ENCODE results near the gene SORCS2. TPM values are rescaled to one million over a fixed set of nuclear protein-coding genes. Genes with fewer than 3 reads are reported as not detected.

The SORCS2 gene
- total RNA-seq, 1 donor from 2014 or later: 9.6 TPM

DNA sequence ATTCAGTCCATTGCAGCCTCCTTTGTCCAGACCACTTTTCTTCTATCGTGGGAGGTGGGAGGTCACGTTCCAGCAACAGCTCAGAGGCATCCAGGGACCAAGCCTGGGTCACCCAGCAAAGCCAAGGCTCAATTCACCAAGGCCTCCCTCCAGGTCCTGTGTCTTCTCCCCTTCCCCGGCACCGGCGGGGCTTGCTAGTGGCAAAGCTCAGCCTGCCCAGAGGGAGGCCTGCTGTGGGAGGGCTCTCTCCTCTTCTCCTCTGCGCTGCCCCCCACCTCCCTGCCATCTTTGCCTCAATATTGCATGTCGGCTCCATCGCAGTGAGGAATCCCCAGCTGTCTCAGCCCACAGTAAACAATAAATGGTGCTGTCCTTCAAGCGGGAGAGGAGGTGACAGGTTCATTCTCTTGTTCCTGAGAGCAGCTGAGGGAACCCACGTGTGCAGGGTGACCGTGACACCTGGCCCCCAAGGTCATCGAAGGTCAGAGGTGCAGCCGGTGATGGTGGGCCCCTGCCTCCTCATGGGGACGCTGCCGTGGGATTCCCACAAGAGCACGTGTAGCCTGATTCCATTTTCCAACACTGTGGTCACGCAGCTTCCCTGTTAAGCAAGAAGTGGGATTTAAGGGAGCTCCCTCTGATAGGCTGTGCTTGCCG, 353.9 kb downstream of the SORCS2 start:
- DNase-seq (ENCODE audit: low spot score): no peak

DNA sequence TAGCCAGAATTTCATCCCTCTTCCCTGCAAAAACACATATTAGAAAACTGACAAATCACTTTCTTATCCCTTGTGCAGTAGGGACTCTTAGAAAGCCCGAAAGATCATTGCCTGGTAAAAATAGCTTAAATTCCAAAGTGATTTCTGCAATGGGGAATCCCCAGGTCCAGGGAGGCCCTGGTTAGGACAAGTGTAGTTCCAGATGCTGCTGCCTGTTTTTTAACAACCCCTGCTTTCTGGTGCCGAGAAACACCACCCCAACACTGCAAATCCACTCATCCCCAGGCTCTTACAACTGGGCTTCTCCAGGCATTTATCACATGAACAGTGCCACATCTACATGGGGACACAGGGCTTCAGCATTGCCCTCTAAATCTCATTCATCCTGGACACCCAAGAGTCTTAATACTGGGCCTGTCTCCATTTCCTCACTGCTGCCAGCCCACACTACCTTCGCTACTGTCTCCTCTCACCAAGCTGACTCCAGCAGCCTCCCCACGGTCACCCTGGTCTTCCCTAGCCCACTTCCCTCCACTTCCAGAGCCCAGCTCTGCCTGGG, 354.6 kb downstream of the SORCS2 start:
- DNase-seq (ENCODE audit: low spot score): peak; percentile 87

GRCh38 chr4:7547368-7548040, 355.2 kb downstream of the SORCS2 start:
- peak; percentile 68 for DNase-seq (ENCODE audit: low spot score)

DNA sequence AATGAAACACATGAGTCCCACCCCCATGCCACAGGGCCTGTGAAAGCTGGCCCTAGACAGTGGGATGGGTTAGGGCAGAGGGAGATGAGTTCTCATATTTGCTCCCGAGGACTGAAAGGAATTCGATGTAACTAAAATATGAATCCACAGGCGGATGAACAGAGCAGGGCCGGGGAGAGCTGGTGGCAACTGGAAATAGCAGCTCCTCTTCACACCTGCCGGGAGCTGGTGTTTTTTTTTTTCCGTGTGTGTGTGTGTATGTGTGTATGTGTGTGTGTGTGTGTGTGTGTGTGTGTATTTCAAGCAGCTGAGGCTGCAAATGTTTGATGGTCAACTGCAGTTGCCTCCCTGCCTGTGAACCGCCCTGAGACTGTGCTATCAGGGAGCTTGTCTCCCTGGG, 357.5 kb downstream of the SORCS2 start:
- no peak for DNase-seq (ENCODE audit: low spot score)

DNA sequence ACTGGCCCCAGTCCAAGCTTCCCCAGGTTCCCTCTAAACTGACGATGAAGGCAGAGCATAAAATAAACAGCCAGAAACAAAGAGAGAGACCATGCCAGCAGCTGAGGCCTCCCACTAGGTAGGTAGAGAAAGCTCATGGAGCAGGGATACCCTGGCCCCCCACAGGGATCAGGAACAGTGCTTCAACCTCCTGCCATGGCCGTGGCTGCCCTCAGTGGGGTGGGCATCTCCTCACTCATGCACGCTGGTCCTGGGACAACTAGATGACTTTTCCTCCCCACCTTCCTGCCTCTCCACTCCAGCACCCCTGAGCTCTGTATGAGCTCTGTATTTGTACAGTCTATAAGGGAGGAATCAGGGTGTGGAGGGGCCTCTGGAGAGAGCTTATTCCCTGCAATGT, 360.1 kb downstream of the SORCS2 start:
- no peak for DNase-seq (ENCODE audit: low spot score)

DNA sequence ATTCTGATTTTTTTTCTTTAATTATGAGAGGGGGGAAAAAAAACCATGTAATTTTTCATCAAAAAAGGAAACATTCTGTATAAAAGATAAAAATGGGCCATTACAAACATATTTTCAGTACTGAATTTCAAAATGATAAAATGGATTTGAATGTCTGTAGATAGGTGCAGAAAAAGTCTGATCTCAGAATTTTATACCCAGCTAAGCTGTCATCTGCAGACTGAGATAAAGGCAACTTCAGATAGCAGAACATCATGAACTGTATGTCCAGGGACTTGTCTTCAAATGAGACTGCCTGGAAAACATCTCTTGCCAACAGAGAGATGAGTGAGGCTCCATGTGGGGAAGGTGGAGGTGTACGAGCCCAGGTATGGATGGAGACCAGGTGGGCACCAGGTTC, 360.9 kb downstream of the SORCS2 start:
- no peak for DNase-seq (ENCODE audit: low spot score)

DNA sequence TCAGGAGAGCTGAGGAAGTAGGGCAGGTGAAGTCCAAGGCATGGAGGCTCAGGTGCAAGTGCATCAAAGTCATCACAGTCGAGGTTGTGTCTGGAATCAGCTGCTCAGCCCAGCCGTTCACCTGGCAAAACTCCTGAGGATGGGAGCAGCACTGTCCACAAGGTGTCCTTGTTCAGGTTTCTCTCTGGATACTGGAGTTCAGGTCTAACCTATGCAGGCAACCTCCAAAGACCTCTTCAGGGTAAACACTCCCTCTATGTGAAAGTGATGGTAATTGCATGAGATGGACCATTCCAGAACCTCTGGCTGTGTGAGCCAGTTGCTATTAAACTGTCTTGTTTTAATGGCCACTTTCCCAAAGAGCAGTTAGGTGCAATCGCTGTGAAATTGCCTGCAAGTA, 362.6 kb downstream of the SORCS2 start:
- DNase-seq (ENCODE audit: low spot score): no peak

GRCh38 chr4:7556558-7556957, 364.2 kb downstream of the SORCS2 start:
- no peak for DNase-seq (ENCODE audit: low spot score)

DNA sequence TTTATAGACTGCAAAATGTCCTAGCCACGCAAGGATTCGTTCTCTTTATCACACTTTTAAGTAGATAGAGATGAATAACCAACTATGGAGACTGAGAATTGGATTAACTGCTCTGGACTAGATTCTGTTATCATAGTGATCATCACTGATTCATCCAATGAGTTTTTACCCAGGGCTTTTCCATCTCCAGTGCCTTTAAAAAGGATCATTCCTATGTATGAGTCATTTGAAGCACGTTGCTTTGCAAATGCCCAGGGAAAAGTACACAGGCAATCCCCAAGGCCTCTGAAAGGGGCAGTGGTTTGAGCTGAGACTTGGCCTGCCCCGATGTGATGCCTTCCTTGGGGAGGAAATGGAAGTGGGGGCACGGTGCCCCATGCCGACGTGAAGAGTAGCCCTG, 365.1 kb downstream of the SORCS2 start:
- peak; percentile 91 for DNase-seq (ENCODE audit: low spot score)

GRCh38 chr4:7558436-7558835, 366.1 kb downstream of the SORCS2 start:
- DNase-seq (ENCODE audit: low spot score): no peak

DNA sequence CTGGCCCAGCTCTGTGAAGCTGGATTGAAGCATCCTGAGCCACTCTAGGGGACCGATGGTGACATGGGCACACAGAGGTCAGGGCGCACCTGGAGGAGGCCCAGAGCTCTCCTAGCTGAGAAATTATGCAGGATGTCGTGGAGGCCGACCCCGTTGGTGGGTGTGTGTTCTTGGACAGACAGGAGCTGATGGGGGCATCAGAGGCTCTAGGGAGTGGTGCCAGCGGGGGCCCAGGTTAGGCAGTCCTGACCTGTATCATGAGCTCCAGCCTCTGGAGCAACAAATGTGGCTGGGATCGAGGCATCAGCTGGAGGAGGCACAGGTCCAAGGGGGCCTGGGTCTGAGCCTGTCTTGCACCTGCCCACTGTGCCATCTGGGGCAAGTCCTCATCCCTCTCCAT, 367.0 kb downstream of the SORCS2 start:
- DNase-seq (ENCODE audit: low spot score): no peak

GRCh38 chr4:7559741-7560395, 367.5 kb downstream of the SORCS2 start:
- DNase-seq (ENCODE audit: low spot score): no peak

DNA sequence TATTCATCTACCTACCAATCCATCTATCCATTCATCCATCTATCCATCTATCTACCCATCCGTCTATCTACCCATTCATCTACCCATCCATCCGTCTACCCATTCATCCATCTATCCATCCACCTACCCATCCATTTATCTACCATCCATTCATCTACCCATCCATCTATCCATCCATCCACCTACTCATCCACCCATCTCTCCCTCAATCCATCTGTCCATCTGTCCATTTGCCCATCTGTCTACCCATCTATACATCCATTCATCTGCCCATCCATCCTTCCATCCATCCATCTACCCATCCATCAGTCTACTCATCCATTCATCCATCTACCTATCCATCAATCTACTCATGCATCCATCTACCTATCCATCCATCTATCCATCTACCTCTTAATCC, 369.2 kb downstream of the SORCS2 start:
- no peak for DNase-seq (ENCODE audit: low spot score)

DNA sequence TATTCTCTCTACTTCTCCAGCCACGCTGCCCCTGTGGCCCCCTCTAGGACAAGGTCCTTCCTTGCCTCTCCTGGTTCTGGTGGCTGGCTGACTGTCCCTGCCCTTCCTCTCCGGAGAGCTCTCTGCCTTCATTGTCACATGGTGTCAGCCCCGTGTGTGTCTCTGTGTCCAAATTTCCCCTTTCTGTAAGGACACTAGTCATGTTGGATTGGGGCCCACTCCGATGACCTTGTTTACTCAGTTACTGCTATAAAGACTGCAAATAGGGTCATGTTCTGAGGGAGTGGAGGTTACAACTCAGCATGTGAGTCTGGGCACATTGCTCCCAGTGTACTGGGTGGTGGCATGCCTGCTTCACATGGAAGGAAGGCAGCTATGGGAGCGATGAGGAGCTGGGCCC, 371.9 kb downstream of the SORCS2 start:
- no peak for DNase-seq (ENCODE audit: low spot score)

- no peak for DNase-seq (ENCODE audit: low spot score)
Measured at GRCh38 chr4:7565483-7565882, 373.1 kb downstream of the SORCS2 start.

DNA sequence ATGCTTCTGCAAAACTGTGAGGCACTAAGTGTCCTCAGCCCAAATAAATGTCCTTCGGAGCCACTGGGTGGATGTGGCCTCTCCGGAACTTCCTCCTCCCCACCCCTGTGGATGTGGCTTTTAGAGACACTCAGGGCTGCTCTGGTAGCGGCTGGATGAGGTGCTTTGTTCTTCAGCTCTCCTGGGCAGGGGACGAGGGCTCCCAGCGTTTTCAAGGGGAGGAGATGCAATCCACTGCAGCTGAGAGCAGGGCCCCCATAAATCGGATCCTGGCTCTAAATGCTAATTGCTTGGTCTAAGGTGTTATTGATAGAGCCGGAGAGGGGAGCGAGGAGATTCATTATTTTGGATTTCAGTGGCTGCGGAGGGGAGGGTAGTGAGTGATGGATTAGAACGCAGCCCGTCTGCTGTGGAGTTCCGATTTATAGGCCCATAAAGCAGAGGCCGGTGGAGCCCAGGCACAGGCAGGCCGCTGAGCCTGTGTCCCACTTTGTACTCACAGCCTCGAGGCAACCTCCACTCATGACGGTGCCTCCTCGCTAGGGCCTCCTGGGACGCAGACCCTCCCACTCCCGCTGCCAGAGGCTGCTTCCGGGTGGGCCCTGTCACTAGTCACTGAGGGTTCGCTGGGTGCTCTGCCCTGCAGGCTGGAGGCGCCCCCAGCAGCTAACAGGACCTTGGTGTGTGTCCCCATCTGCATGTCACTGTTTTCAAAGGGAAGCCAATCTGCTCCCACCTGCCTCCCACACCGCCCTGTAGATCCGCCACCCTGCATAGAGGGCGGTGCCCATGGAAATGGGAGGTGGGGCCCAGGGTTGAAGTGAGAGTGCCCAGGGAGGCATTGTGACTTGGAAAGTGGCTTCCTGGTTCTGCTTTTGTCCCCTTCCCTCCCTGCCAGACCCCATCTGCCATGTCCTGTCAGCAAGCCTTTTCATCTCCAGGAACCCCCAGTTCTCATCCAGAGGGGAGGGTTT, 377.8 kb downstream of the SORCS2 start:
- no peak for DNase-seq (ENCODE audit: low spot score)

GRCh38 chr4:7571001-7571400, 378.7 kb downstream of the SORCS2 start:
- no peak for DNase-seq (ENCODE audit: low spot score)

- no peak for DNase-seq (ENCODE audit: low spot score)
Measured at GRCh38 chr4:7571701-7572100, 379.4 kb downstream of the SORCS2 start.

GRCh38 chr4:7572894-7573293, 380.6 kb downstream of the SORCS2 start:
- peak; percentile 12 for DNase-seq (ENCODE audit: low spot score)

DNA sequence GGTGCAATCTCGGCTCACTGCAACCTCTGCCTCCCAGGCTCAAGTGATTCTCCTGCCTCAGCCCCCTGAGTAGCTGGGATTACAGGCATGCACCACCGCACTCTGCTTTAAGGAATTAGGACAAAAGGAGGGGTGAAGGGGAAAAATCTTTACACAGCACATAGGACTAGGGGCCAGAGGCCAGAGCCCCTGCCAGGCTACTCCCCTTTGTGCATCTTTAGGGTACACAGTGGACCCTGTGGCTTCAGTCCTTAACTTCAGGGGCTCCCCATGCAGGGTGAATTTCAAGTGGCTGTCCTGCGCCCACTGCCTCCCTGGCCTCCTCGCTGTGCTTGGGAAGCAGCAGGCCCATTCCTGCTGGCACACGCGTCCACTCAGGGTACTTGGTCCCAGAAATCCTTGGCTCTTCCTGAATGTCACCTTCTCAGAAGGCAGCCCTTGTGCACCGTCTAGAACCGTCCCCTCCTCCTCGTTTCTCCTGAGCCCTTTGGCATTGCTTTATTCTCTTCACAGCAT, 381.3 kb downstream of the SORCS2 start:
- DNase-seq (ENCODE audit: low spot score): no peak

GRCh38 chr4:7574287-7575014, 382.1 kb downstream of the SORCS2 start:
- no peak for DNase-seq (ENCODE audit: low spot score)

Data from umbilical cord (tissue), 2 donors.